ENCODE measurements around the gene TMEM233.

GRCh38 chr12:119679081-119679480, 85.5 kb downstream of the TMEM233 start:
- TF ChIP-seq CTCF (IDR thresholded peaks at IDR 0.05) (no peak), POLR2A (IDR thresholded peaks at IDR 0.05) (no peak)

All from heart left ventricle (tissue), 13 donors.